ENCODE data around the gene ABCB9. TPM values are rescaled to one million over a fixed set of nuclear protein-coding genes. Genes with fewer than 3 reads are reported as not detected.
A peak's percentile ranks its signal among the peaks of the same experiment; 100 is the strongest.

Gene ABCB9
- total RNA-seq, 3 donors from 2014 or later: 6.3 to 8.2 (median 6.4) TPM

DNA sequence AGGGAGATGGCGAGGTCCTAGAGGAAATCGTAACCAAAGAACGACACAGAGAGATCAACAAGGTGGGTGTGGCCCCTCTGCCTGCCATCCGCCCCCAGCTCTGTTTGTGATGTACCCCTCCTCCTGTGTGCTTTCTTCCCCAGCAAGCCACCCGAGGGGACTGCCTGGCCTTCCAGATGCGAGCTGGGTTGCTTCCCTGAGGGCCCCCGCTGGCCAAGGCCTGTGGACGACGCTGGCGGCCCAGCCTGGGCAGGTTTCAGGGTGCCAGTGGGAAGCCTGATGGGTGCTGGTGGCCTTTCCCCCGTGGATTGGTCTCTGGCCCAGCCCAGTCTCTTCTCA lies 16.2 kb upstream of the ABCB9 start:
- intact Hi-C loops (cut with DNase I, micrococcal nuclease): loop anchor here in 1 of 2 donors (10.0 kb wide), 1 partner anchor 162 kb away; no protein-coding TSS in a partner anchor

DNA sequence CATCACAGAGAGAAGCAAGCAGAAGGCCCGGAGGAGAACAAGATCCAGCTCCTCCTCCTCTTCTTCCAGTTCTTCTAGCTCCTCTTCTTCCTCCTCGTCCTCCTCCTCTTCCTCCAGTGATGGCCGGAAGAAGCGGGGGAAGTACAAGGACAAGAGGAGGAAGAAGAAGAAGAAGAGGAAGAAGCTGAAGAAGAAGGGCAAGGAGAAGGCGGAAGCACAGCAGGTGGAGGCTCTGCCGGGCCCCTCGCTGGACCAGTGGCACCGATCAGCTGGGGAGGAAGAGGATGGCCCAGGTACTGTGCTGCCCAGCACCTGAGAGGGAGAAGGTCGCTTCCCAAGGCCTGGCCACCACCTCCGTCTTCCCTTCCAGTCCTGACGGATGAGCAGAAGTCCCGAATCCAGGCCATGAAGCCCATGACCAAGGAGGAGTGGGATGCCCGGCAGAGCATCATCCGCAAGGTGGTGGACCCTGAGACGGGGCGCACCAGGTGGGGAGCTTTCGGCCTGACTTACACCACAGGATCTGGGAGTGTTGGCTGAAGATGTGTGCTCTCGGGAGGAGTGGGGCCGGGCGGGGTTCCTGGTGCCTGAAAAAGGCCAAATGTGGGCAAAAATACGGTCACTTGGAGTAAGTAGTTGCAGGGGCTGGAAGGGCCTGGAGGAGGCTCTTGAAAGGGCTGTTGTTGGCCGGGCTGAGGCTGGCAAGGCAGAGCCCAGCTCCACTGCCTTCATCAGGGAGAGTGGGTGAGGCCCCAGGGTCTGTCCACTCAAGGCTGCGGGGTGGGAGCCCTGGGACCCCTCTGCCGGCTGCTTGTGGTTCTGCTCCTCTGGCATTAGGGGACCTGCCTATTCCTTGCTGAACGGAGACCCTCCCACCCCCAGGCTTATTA lies 15.6 kb upstream of the ABCB9 start:
- peak overlapping the region; percentile 95 for H3K4me3 ChIP-seq
- TF ChIP-seq, protein P1, sequence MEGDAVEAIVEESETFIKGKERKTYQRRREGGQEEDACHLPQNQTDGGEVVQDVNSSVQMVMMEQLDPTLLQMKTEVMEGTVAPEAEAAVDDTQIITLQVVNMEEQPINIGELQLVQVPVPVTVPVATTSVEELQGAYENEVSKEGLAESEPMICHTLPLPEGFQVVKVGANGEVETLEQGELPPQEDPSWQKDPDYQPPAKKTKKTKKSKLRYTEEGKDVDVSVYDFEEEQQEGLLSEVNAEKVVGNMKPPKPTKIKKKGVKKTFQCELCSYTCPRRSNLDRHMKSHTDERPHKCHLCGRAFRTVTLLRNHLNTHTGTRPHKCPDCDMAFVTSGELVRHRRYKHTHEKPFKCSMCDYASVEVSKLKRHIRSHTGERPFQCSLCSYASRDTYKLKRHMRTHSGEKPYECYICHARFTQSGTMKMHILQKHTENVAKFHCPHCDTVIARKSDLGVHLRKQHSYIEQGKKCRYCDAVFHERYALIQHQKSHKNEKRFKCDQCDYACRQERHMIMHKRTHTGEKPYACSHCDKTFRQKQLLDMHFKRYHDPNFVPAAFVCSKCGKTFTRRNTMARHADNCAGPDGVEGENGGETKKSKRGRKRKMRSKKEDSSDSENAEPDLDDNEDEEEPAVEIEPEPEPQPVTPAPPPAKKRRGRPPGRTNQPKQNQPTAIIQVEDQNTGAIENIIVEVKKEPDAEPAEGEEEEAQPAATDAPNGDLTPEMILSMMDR (IDR thresholded peaks at IDR 0.05): no peak
- no peaks in the 10 kb centered on the region for H3K36me3 ChIP-seq (ENCODE audit: low read depth)
- H3K9me3 ChIP-seq: no peaks in the 10 kb centered on the region
- intact Hi-C loops (cut with DNase I, micrococcal nuclease): loop anchor here in 1 of 2 donors (10.0 kb wide), 1 partner anchor 163 kb away; no protein-coding TSS in a partner anchor
- DNase-seq (peak in 1 of 3 donors; percentile 51), ATAC-seq (no peak)
- H3K4me1 ChIP-seq (ENCODE audit: low read depth): peaks cover 22% of the 10 kb centered on the region

More for the DNA sequence above, 16.2 kb upstream of the ABCB9 start:
- H3K36me3 ChIP-seq (ENCODE audit: low read depth): no peaks in the 10 kb centered on the region
- H3K9me3 ChIP-seq: no peaks in the 10 kb centered on the region
- H3K4me3 ChIP-seq: no peak overlapping the region
- TF ChIP-seq, protein P1 (IDR thresholded peaks at IDR 0.05): no peak
- DNase-seq (no peak), ATAC-seq (no peak)
- peaks cover 20% of the 10 kb centered on the region for H3K4me1 ChIP-seq (ENCODE audit: low read depth)

DNA sequence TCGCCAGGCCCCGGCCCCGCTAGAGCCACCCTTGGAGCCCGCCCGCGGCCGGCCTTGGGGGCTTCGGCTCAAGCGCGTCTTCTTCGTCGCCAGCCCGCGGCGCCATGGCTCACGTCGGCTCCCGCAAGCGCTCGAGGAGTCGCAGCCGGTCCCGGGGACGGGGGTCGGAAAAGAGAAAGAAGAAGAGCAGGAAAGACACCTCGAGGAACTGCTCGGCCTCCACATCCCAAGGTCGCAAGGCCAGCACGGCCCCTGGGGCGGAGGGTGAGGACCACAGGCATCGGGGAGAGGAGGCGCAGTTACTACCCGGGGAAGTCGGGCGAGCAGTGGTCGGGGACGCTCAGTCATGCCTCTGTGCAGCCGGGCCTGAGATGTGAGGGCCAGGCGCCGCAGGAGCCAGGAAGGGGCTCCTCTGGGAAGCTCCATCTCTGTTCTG lies 14.8 kb upstream of the ABCB9 start:
- H3K4me1 ChIP-seq (ENCODE audit: low read depth): peaks cover 29% of the 10 kb centered on the region
- intact Hi-C loops (cut with DNase I, micrococcal nuclease): loop anchor here in 1 of 2 donors (10.0 kb wide), 1 partner anchor 164 kb away; no protein-coding TSS in a partner anchor
- H3K4me3 ChIP-seq: peak overlapping the region; percentile 95
- no peaks in the 10 kb centered on the region for H3K36me3 ChIP-seq (ENCODE audit: low read depth)
- ATAC-seq: peak; percentile 20
- no peak for DNase-seq
- TF ChIP-seq, protein P1 (IDR thresholded peaks at IDR 0.05): no peak
- no peaks in the 10 kb centered on the region for H3K9me3 ChIP-seq

DNA sequence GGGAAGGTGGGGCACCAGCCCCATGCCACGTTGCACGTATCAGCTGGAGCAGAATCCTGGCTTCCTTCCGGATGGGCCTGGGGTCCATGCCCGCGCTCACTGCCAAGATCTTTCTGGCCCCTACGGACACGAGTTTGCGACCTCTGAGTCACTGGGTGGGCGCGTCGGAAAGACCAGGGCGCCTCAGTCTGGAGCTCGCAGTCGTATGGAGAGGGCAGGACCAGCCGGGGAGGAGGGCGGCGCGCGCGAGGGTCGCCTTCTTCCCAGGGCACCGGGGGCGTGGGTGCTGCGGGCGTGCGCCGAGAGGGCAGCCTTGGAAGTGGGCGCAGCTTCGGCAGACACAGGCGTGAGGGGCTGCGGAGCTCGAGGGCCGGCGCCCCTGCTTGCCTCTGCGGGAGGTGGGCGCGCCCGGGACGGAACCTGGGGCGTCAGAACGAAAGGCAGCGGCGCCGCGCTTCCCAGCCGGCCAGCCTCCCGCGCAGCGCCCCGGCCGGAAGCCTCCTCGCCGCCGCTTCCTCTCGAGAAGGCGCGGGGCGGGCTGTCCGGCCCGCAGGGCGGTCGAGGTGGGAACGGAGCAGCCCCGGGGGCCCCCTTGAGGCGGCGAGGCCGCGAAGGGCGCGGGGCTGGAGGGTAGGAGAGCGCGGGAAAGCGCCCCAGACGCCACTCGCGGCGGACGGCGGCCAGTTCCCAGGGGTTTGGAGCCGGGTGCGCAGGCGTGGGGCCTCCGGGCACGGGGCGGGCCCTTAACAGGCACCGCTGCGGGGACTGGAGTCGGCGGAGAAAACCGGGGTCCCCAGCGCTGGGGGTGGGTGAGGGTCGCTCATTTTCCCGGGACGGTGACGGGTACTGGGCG lies 14.1 kb upstream of the ABCB9 start, which contains the start of gene ARL6IP4:
Gene ARL6IP4 (plus strand): TSS at position 499 of the 853 bp plus-strand sequence. CDS start 459 bp downstream, outside the sequence.
- H3K36me3 ChIP-seq (ENCODE audit: low read depth): no peaks in the 10 kb centered on the region
- DNase-seq (peak; percentile 73 to 82 (median 80)), ATAC-seq (peak; percentile 86)
- no peaks in the 10 kb centered on the region for H3K9me3 ChIP-seq
- TF ChIP-seq, protein P1 (IDR thresholded peaks at IDR 0.05): no peak
- intact Hi-C loops (cut with DNase I, micrococcal nuclease): loop anchor here in 1 of 2 donors (10.0 kb wide), 1 partner anchor 164 kb away; no protein-coding TSS in a partner anchor
- peak within 1 kb of the TSS; percentile 95 for H3K4me3 ChIP-seq
- peaks cover 36% of the 10 kb centered on the region for H3K4me1 ChIP-seq (ENCODE audit: low read depth)

DNA sequence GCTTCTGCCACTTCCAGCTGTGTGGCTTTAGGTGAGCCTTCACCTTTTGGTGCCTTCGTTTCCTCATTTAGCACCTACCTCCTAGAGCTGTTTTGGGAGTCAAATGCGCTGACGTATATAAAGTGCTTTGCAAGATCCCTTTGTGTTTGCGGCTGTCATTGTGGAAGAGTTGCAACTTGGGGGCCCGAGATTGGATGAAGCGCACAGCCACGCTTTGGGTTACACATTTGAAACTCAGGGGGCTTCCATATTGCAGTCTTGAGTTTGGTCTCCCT lies 13.6 kb upstream of the ABCB9 start:
- TF ChIP-seq, protein P1 (IDR thresholded peaks at IDR 0.05): no peak
- Histone ChIP-seq H3K9me3 (no peaks in the 10 kb centered on the region), H3K4me1 (ENCODE audit: low read depth) (peaks cover 36% of the 10 kb centered on the region)

More for the DNA sequence above, 13.6 kb upstream of the ABCB9 start:
- no peak overlapping the region for H3K4me3 ChIP-seq
- ATAC-seq (no peak), DNase-seq (no peak)
- H3K36me3 ChIP-seq (ENCODE audit: low read depth): no peaks in the 10 kb centered on the region
- intact Hi-C loops (cut with DNase I, micrococcal nuclease): loop anchor here in 1 of 2 donors (10.0 kb wide), 1 partner anchor 165 kb away; no protein-coding TSS in a partner anchor
